Measurements from ENCODE around the gene ICA1.

DNA sequence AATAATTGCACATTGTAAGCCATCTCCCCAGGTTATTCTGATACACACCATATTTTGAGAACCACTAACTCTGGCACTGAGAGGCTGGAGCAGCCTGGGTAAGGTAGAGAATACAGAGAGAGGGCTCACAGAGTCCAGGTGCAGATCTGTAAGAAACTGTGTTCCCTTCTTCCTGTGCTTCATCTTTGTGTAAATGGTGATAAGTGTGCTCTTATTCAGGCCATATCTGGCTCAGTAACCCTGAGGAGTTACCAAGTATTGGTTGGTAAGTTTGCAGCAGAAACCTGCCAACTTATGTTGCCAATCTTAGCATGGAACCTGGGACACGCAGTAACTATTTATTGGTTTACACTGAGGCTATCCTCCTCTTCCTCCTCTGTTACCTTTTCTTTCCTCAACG, 16.2 kb upstream of the ICA1 start:
- TF ChIP-seq, protein P1, sequence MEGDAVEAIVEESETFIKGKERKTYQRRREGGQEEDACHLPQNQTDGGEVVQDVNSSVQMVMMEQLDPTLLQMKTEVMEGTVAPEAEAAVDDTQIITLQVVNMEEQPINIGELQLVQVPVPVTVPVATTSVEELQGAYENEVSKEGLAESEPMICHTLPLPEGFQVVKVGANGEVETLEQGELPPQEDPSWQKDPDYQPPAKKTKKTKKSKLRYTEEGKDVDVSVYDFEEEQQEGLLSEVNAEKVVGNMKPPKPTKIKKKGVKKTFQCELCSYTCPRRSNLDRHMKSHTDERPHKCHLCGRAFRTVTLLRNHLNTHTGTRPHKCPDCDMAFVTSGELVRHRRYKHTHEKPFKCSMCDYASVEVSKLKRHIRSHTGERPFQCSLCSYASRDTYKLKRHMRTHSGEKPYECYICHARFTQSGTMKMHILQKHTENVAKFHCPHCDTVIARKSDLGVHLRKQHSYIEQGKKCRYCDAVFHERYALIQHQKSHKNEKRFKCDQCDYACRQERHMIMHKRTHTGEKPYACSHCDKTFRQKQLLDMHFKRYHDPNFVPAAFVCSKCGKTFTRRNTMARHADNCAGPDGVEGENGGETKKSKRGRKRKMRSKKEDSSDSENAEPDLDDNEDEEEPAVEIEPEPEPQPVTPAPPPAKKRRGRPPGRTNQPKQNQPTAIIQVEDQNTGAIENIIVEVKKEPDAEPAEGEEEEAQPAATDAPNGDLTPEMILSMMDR (IDR thresholded peaks at IDR 0.05; ENCODE audit: low read depth, low read length, missing input control): no peak
- TF ChIP-seq, protein P2, sequence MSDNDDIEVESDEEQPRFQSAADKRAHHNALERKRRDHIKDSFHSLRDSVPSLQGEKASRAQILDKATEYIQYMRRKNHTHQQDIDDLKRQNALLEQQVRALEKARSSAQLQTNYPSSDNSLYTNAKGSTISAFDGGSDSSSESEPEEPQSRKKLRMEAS (IDR thresholded peaks at IDR 0.05): no peak
- TF ChIP-seq RAD21 (IDR thresholded peaks at IDR 0.05): no peak
- TF ChIP-seq TAF1 (conservative IDR thresholded peaks at IDR 0.05): no peak
- TF ChIP-seq JUND (IDR thresholded peaks at IDR 0.05): no peak
- TF ChIP-seq EGR1 (IDR thresholded peaks at IDR 0.05; ENCODE audit: low read depth in 2 of 2): no peak
- TF ChIP-seq, protein P3, sequence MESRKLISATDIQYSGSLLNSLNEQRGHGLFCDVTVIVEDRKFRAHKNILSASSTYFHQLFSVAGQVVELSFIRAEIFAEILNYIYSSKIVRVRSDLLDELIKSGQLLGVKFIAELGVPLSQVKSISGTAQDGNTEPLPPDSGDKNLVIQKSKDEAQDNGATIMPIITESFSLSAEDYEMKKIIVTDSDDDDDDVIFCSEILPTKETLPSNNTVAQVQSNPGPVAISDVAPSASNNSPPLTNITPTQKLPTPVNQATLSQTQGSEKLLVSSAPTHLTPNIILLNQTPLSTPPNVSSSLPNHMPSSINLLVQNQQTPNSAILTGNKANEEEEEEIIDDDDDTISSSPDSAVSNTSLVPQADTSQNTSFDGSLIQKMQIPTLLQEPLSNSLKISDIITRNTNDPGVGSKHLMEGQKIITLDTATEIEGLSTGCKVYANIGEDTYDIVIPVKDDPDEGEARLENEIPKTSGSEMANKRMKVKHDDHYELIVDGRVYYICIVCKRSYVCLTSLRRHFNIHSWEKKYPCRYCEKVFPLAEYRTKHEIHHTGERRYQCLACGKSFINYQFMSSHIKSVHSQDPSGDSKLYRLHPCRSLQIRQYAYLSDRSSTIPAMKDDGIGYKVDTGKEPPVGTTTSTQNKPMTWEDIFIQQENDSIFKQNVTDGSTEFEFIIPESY (IDR thresholded peaks at IDR 0.05): no peak
- no peak for TF ChIP-seq YY1 (IDR thresholded peaks at IDR 0.05)
- TF ChIP-seq, protein P4, sequence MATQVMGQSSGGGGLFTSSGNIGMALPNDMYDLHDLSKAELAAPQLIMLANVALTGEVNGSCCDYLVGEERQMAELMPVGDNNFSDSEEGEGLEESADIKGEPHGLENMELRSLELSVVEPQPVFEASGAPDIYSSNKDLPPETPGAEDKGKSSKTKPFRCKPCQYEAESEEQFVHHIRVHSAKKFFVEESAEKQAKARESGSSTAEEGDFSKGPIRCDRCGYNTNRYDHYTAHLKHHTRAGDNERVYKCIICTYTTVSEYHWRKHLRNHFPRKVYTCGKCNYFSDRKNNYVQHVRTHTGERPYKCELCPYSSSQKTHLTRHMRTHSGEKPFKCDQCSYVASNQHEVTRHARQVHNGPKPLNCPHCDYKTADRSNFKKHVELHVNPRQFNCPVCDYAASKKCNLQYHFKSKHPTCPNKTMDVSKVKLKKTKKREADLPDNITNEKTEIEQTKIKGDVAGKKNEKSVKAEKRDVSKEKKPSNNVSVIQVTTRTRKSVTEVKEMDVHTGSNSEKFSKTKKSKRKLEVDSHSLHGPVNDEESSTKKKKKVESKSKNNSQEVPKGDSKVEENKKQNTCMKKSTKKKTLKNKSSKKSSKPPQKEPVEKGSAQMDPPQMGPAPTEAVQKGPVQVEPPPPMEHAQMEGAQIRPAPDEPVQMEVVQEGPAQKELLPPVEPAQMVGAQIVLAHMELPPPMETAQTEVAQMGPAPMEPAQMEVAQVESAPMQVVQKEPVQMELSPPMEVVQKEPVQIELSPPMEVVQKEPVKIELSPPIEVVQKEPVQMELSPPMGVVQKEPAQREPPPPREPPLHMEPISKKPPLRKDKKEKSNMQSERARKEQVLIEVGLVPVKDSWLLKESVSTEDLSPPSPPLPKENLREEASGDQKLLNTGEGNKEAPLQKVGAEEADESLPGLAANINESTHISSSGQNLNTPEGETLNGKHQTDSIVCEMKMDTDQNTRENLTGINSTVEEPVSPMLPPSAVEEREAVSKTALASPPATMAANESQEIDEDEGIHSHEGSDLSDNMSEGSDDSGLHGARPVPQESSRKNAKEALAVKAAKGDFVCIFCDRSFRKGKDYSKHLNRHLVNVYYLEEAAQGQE (IDR thresholded peaks at IDR 0.05): no peak
- no peak for TF ChIP-seq GABPA (IDR thresholded peaks at IDR 0.05 in 1 of 2, conservative IDR thresholded peaks at IDR 0.05 in 1 of 2)
- TF ChIP-seq FOXA1 (IDR thresholded peaks at IDR 0.05): no peak
- TF ChIP-seq NR2F2 (IDR thresholded peaks at IDR 0.05): no peak
